HEK293T (cell line): ENCODE data around the gene NUDT16.

Experiments
- CTCF ChIA-PET: fragments of 350-600 bp; formaldehyde crosslinking; extraction: SDS; loops from one replicate; lab custom pipeline; 2021; ENCODE audit warnings: antibody characterized with exemption, inconsistent platforms; lab: Yijun Ruan, JAX
- POLR2A ChIA-PET: fragments of 350-600 bp; formaldehyde crosslinking; extraction: SDS; loops from one replicate; lab custom pipeline; 2020; ENCODE audit warnings: antibody characterized with exemption, inconsistent platforms; lab: Yijun Ruan, JAX
- DNase-seq: peaks from one replicate; pipeline ENCODE4 v3.0.0; 2012; ENCODE audit warnings: mixed read lengths; ENCODE audit errors: extremely low spot score
- ARNT ChIP-seq: fragments of 450-650 bp; IDR thresholded peaks from 2 replicates; pipeline ENCODE4 v1.6.1; 2017; ENCODE audit warnings: mild to moderate bottlenecking
- BHLHE40 ChIP-seq: fragments of 450-650 bp; IDR thresholded peaks from 2 replicates; pipeline ENCODE4 v1.6.1; 2016; ENCODE audit warnings: mild to moderate bottlenecking, moderate library complexity, borderline replicate concordance
- CTBP1 ChIP-seq: fragments of 450-650 bp; IDR thresholded peaks from 2 replicates; pipeline ENCODE4 v1.6.1; 2016; ENCODE audit warnings: borderline replicate concordance
- ELF4 ChIP-seq: fragments of 450-650 bp; IDR thresholded peaks from 2 replicates; pipeline ENCODE4 v1.6.1; 2017; ENCODE audit warnings: antibody characterized with exemption
- FOXA1 ChIP-seq: fragments of 450-650 bp; IDR thresholded peaks from 2 replicates; pipeline ENCODE4 v1.6.1; 2016; ENCODE audit warnings: mild to moderate bottlenecking
- FOXK2 ChIP-seq: fragments of 450-650 bp; IDR thresholded peaks from 2 replicates; pipeline ENCODE4 v1.6.1; 2016; ENCODE audit warnings: mild to moderate bottlenecking
- FOXM1 ChIP-seq: fragments of 450-650 bp; IDR thresholded peaks from 2 replicates; pipeline ENCODE4 v1.6.1; 2017; ENCODE audit warnings: mild to moderate bottlenecking, borderline replicate concordance
- HDGF ChIP-seq: fragments of 450-650 bp; IDR thresholded peaks from 2 replicates; pipeline ENCODE4 v1.6.1; 2017; ENCODE audit warnings: antibody characterized with exemption, borderline replicate concordance
- L3MBTL2 ChIP-seq: fragments of 450-650 bp; conservative IDR thresholded peaks from 2 replicates; pipeline ENCODE4 v1.6.1; 2016; ENCODE audit warnings: mild to moderate bottlenecking
- LEF1 ChIP-seq: fragments of 450-650 bp; IDR thresholded peaks from 2 replicates; pipeline ENCODE4 v1.6.1; 2017; ENCODE audit warnings: mild to moderate bottlenecking, borderline replicate concordance
- NFRKB ChIP-seq: fragments of 450-650 bp; IDR thresholded peaks from 2 replicates; pipeline ENCODE4 v1.6.1; 2016; ENCODE audit warnings: mild to moderate bottlenecking, moderate library complexity
- PKNOX1 ChIP-seq: fragments of 450-650 bp; IDR thresholded peaks from 2 replicates; pipeline ENCODE4 v1.6.1; 2016
- SP1 ChIP-seq: fragments of 450-650 bp; IDR thresholded peaks from 2 replicates; pipeline ENCODE4 v1.6.1; 2017
- SUZ12 ChIP-seq: fragments of 450-650 bp; IDR thresholded peaks from 2 replicates; pipeline ENCODE4 v1.6.1; 2016; ENCODE audit warnings: mild to moderate bottlenecking
- TARDBP ChIP-seq: fragments of 450-650 bp; IDR thresholded peaks from 2 replicates; pipeline ENCODE4 v1.6.1; 2016
- ZNF384 ChIP-seq: fragments of 450-650 bp; IDR thresholded peaks from 2 replicates; pipeline ENCODE4 v1.6.1; 2016

NUDT16 gene

GRCh38 chr3:131388490-131388799 is 6.9 kb downstream of the NUDT16 start:
- DNase-seq = no peak
- ChIA-PET POLR2A (no interaction called here), CTCF (no interaction called here)
- no peak for TF ChIP-seq ARNT
- no peak for TF ChIP-seq NFRKB
- TF ChIP-seq SP1 = no peak
- no peak for TF ChIP-seq ELF4
- TF ChIP-seq BHLHE40 = no peak
- TF ChIP-seq LEF1 = no peak
- TF ChIP-seq HDGF = no peak
- no peak for TF ChIP-seq CTBP1
- TF ChIP-seq L3MBTL2 = no peak
- TF ChIP-seq FOXA1 = no peak
- no peak for TF ChIP-seq SUZ12
- TF ChIP-seq FOXM1 = no peak
- no peak for TF ChIP-seq TARDBP
- no peak for TF ChIP-seq FOXK2
- no peak for TF ChIP-seq ZNF384
- TF ChIP-seq PKNOX1 = no peak

GRCh38 chr3:131390331-131390730 is 8.8 kb downstream of the NUDT16 start:
- DNase-seq = no peak
- ChIA-PET POLR2A (no interaction called here), CTCF (no interaction called here)
- no peak for TF ChIP-seq NFRKB
- TF ChIP-seq SP1 = no peak
- TF ChIP-seq ELF4 = no peak
- TF ChIP-seq L3MBTL2 = no peak
- no peak for TF ChIP-seq PKNOX1
- TF ChIP-seq ZNF384 = no peak
- TF ChIP-seq LEF1 = no peak
- TF ChIP-seq ARNT = no peak
- TF ChIP-seq BHLHE40 = no peak
- TF ChIP-seq CTBP1 = no peak
- no peak for TF ChIP-seq TARDBP
- no peak for TF ChIP-seq HDGF
- no peak for TF ChIP-seq FOXK2
- no peak for TF ChIP-seq FOXA1
- TF ChIP-seq SUZ12 = no peak

DNA sequence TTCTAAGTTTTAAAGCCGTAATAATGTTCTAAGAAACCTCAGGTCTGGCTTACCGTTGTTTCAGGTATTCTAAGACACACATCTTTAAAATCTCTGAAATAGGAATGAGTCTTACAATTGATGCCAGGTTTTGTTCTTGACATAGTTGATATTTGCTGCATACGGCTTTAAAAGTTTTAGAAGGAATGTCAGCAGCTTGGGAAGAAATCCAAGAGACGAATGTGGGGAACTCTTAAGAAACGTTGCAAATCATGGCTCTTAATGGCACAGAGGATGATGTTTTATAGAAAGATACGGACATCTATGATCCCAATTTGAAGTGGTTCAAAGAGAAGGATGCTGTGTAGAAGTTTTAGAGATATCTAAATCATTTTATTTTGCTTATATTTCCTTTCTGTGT is 11.5 kb downstream of the NUDT16 start:
- TF ChIP-seq BHLHE40 (no peak), SP1 (no peak), HDGF (no peak)
- CTCF ChIA-PET = no interaction called here
- POLR2A ChIA-PET = no interaction called here
- no peak for DNase-seq

DNA sequence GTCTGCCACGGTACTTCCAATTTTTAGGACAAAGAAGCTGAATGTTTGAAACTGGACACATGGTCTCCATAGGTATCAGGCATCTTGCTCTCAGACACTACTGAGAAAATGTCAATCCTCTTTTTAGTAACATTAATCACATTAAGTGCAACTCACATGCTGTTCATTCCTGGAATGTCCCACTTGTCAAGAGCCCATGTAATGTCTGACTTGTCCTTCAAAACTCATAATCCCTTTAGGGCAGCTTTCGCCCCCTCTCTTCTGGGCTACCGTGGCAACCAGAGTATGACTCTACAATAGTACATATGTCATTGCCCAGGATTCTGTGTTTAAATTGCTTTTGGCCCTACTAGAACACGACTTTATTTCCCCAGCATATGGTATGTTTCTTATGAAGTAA is 12.3 kb downstream of the NUDT16 start:
- TF ChIP-seq SP1 (no peak), FOXM1 (no peak), ELF4 (no peak), CTBP1 (no peak), SUZ12 (no peak), PKNOX1 (no peak), HDGF (no peak), NFRKB (no peak), L3MBTL2 (no peak)
- DNase-seq = no peak
- ChIA-PET POLR2A (no interaction called here), CTCF (no interaction called here)

DNA sequence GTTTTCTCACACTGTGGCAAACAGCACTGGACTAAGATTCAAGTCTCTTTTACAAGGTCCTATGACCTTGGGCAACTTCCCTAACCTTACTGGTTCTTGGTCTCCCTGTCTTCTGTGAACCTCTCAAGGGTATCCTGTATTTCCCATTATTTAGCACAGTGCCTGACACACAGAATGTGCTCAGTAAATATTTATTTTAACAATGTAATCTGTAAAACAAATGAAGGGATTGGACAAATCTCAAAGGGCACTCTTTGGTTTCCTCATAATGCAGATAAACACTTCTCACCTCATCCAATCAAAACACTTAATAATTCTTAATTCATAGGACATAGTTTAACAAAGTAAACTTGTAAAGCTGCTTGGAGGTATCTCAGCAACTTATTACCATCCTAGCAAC is 12.8 kb downstream of the NUDT16 start:
- POLR2A ChIA-PET = no interaction called here
- no peak for DNase-seq
- no peak for TF ChIP-seq ELF4
- no peak for TF ChIP-seq SP1
- TF ChIP-seq SUZ12 = no peak
- TF ChIP-seq ZNF384 = no peak
- CTCF ChIA-PET = no interaction called here

- ChIA-PET POLR2A (no interaction called here), CTCF (no interaction called here)
- no peak for DNase-seq
- TF ChIP-seq L3MBTL2 (no peak), NFRKB (no peak), HDGF (no peak), FOXM1 (no peak), BHLHE40 (no peak), FOXA1 (no peak), SP1 (no peak), LEF1 (no peak), FOXK2 (no peak), SUZ12 (no peak), PKNOX1 (no peak), ELF4 (no peak), TARDBP (no peak), CTBP1 (no peak), ZNF384 (no peak), ARNT (no peak)
These were observed 14.6 kb downstream of the NUDT16 start for GRCh38 chr3:131396170-131396569.
